IMR-90 (cell line): ENCODE measurements around the gene ARHGAP23. TPM values are rescaled to one million over a fixed set of nuclear protein-coding genes. Genes with fewer than 3 reads are reported as not detected.

Experiments used
- ATAC-seq: fragments of 200-7000 bp; cut with Tn5 transposase; 2 replicates; pipeline ENCODE4 v1.9.1; 2020; ENCODE audit warnings: low read depth, mild to moderate bottlenecking, moderate library complexity
- BruUV-seq: library from RNA; stranded (reverse); fragments of 400-500 nt; replicated peaks from 2 replicates; lab custom pipeline; 2021; lab: Mats Ljungman, UMichigan
- CTCF ChIA-PET: fragments of 300-600 bp; formaldehyde crosslinking; extraction: SDS; loops from one replicate; lab custom pipeline; 2021; ENCODE audit warnings: antibody characterized with exemption; lab: Yijun Ruan, JAX
- POLR2A ChIA-PET: fragments of 300-600 bp; sonication (Branson Sonifier 250); formaldehyde crosslinking; loops from one replicate; lab custom pipeline; 2022; ENCODE audit warnings: antibody characterized with exemption; ENCODE audit not compliant: unreplicated experiment; lab: Charles Lee
- DNase-seq: peaks from one replicate; pipeline ENCODE4 v3.0.0; 2013
- H2AFZ ChIP-seq: replicated peaks from 2 replicates; pipeline ENCODE3; 2013; ENCODE audit warnings: low read length, mild to moderate bottlenecking; ENCODE audit not compliant: poor library complexity
- H2AK5ac ChIP-seq: 2 replicates; pipeline ENCODE4 v1.6.1; 2013; ENCODE audit warnings: low read depth, low read length, inconsistent platforms
- H2AK9ac ChIP-seq: replicated peaks from 2 replicates; pipeline ENCODE3; 2013; ENCODE audit warnings: mild to moderate bottlenecking, low read depth, low read length, moderate library complexity; ENCODE audit not compliant: poor library complexity
- H2BK120ac ChIP-seq: 2 replicates; pipeline ENCODE4 v1.6.1; 2013; ENCODE audit warnings: low read depth, low read length, inconsistent platforms
- H2BK15ac ChIP-seq: 3 replicates; pipeline ENCODE4 v1.6.1; 2013; ENCODE audit warnings: low read depth, low read length, inconsistent platforms
- H2BK20ac ChIP-seq: 2 replicates; pipeline ENCODE4 v1.6.1; 2013; ENCODE audit warnings: low read depth, mild to moderate bottlenecking, inconsistent platforms, low read length, moderate library complexity
- H2BK5ac ChIP-seq: 2 replicates; pipeline ENCODE4 v1.6.1; 2013; ENCODE audit warnings: mild to moderate bottlenecking, low read depth, low read length, inconsistent platforms; ENCODE audit not compliant: poor library complexity, severe bottlenecking
- H3K14ac ChIP-seq: replicated peaks from 2 replicates; pipeline ENCODE4 v1.6.1; 2013; ENCODE audit warnings: low read depth, low read length, inconsistent platforms
- H3K18ac ChIP-seq: 2 replicates; pipeline ENCODE4 v1.6.1; 2013; ENCODE audit warnings: low read depth, low read length, control low read depth
- H3K23ac ChIP-seq: 2 replicates; pipeline ENCODE4 v1.6.1; 2013; ENCODE audit warnings: low read depth, low read length, inconsistent platforms
- H3K27ac ChIP-seq: 2 replicates; pipeline ENCODE4 v1.5.1; 2013; ENCODE audit warnings: mild to moderate bottlenecking, control low read depth, low read length; ENCODE audit not compliant: insufficient read depth
- H3K27me3 ChIP-seq: 2 replicates; pipeline ENCODE4 v1.6.1; 2013; ENCODE audit warnings: low read length; ENCODE audit not compliant: control insufficient read depth, insufficient read depth
- H3K36me3 ChIP-seq: 2 replicates; pipeline ENCODE4 v1.6.1; 2013; ENCODE audit warnings: low read length, mixed read lengths; ENCODE audit not compliant: control insufficient read depth, insufficient read depth
- H3K4ac ChIP-seq: 2 replicates; pipeline ENCODE4 v1.6.1; 2013; ENCODE audit warnings: low read depth, low read length, inconsistent platforms
- H3K4me1 ChIP-seq: 2 replicates; pipeline ENCODE4 v1.6.1; 2013; ENCODE audit warnings: low read length, mixed read lengths; ENCODE audit not compliant: control insufficient read depth, insufficient read depth
- H3K4me2 ChIP-seq: 2 replicates; pipeline ENCODE4 v1.6.1; 2013; ENCODE audit warnings: low read depth, mild to moderate bottlenecking, control low read depth, low read length, moderate library complexity
- H3K4me3 ChIP-seq: 2 replicates; pipeline ENCODE4 v1.5.1; 2013; ENCODE audit warnings: low read depth, mild to moderate bottlenecking, control low read depth, low read length, moderate library complexity; ENCODE audit not compliant: insufficient read depth
- H3K56ac ChIP-seq: 2 replicates; pipeline ENCODE4 v1.6.1; 2013; ENCODE audit warnings: low read length, inconsistent platforms; ENCODE audit not compliant: insufficient read depth; ENCODE audit errors: extremely low read depth
- H3K79me1 ChIP-seq, 2 experiments: 2 replicates each; pipeline ENCODE4 v1.6.1; 2013; ENCODE audit warnings: low read length in 2 of 2, inconsistent platforms in 1 of 2, low read depth in 1 of 2
- H3K9ac ChIP-seq: 2 replicates; pipeline ENCODE4 v1.6.1; 2013; ENCODE audit warnings: low read depth, low read length, control low read depth
- H3K9me1 ChIP-seq: 2 replicates; pipeline ENCODE4 v1.6.1; 2013; ENCODE audit warnings: low read length, inconsistent platforms; ENCODE audit not compliant: insufficient read depth
- H3K9me3 ChIP-seq: 2 replicates; pipeline ENCODE4 v1.6.1; 2013; ENCODE audit warnings: low read length; ENCODE audit not compliant: control insufficient read depth, insufficient read depth
- H4K20me1 ChIP-seq: 2 replicates; pipeline ENCODE4 v1.6.1; 2013; ENCODE audit warnings: low read length, inconsistent platforms; ENCODE audit not compliant: insufficient read depth
- H4K5ac ChIP-seq: 2 replicates; pipeline ENCODE4 v1.6.1; 2013; ENCODE audit warnings: mild to moderate bottlenecking, low read depth, low read length, control low read depth
- H4K8ac ChIP-seq, 2 experiments: 2 replicates each; pipeline ENCODE4 v1.6.1; 2013; ENCODE audit warnings: low read depth in 2 of 2, low read length in 2 of 2, control low read depth in 1 of 2, inconsistent platforms in 1 of 2
- H4K91ac ChIP-seq: 2 replicates; pipeline ENCODE4 v1.6.1; 2013; ENCODE audit warnings: low read depth, low read length, inconsistent platforms; ENCODE audit not compliant: insufficient read depth
- NFE2L2 ChIP-seq: fragments of 150-350 bp; IDR thresholded peaks from 2 replicates; pipeline ENCODE4 v1.6.1; 2016; ENCODE audit warnings: low read depth, mild to moderate bottlenecking, low read length
- RAD21 ChIP-seq: IDR thresholded peaks from 2 replicates; pipeline ENCODE4 v1.6.1; 2012; ENCODE audit warnings: low read length, improper control_type of control experiment
- WGBS, 2 experiments: methylation state at CpG; one replicate each; pipeline versions ENCODE4 v1.1.5 to v1.1.7; 2013; ENCODE audit warnings: missing lambda C conversion rate in 2 of 2; ENCODE audit not compliant: insufficient read length in 1 of 2; ENCODE audit errors: extremely low coverage in 2 of 2; 5-methylcytosine and 5-hydroxymethylcytosine counted together
- dilution Hi-C: fragments of 300-500 bp; cut with HindIII; formaldehyde crosslinking; loops from one replicate; pipeline ENCODE4 v1.14.3; 2018; ENCODE audit warnings: low sequenced_read_pairs; ENCODE audit not compliant: unreplicated experiment
- in situ Hi-C: fragments of 300-500 bp; cut with MboI; formaldehyde crosslinking; loops from 3 replicates; pipeline ENCODE4 v1.14.3; 2019; ENCODE audit warnings: low sequenced_read_pairs, inconsistent platforms, mixed read lengths
- intact Hi-C: fragments of 100-400 bp; cut with micrococcal nuclease; formaldehyde crosslinking; loops from 2 replicates; pipeline ENCODE4 v1.10.0; 2022
- polyA plus RNA-seq, 3 experiments: library from polyadenylated mRNA; depleted of rRNA; stranded (reverse); fragments of >200 nt; gene quantifications; 2 replicates each; pipeline ENCODE4 v1.2.3, GENCODE V29; 2012; ENCODE audit warnings: low replicate concordance in 1 of 3
- total RNA-seq: library from RNA; depleted of rRNA; stranded (reverse); fragments of >200 nt; gene quantifications from 2 replicates; pipeline ENCODE4 v1.2.3, GENCODE V29; 2012

ARHGAP23 gene
- total and polyA plus RNA-seq, 2 of the 4 experiments (the other 2 are of a cell fraction) = 9.3 to 43.3 TPM

- Histone ChIP-seq H4K8ac (no peak overlapping the region), H3K9me1 (0 out of 2 replicates have a peak, but pooled peaks cover 2% of the 10 kb centered on the region), H3K56ac (no peak overlapping the region), H3K14ac (no peak overlapping the region), H4K20me1 (peaks cover 8% of the 10 kb centered on the region; the same call in 1 of the 2 replicates), H4K91ac (no peak overlapping the region), H3K9me3 (peaks cover 6% of the 10 kb centered on the region; the same call in 1 of the 2 replicates), H3K79me1 (no peaks in the 10 kb centered on the region), H2BK5ac (no peak overlapping the region), H3K27ac (no peak overlapping the region), H2AK9ac (no peak overlapping the region), H2BK120ac (no peak overlapping the region), H3K4me2 (no peak overlapping the region), H2AFZ (no peak overlapping the region), H4K5ac (no peak overlapping the region), H3K4ac (no peak overlapping the region), H3K27me3 (peaks cover 71% of the 10 kb centered on the region), H3K4me3 (no peak overlapping the region), H3K23ac (no peak overlapping the region), H3K4me1 (peaks cover 2% of the 10 kb centered on the region; the same call in 1 of the 2 replicates), H3K36me3 (no peaks in the 10 kb centered on the region), H2BK15ac (no peak overlapping the region), H2BK20ac (no peak overlapping the region), H3K9ac (no peak overlapping the region), H3K18ac (no peak overlapping the region), H2AK5ac (no peak overlapping the region)
- no TSS peak for BruUV-seq
- dilution Hi-C loops = no loop called here
- in situ Hi-C loops = loop anchor here (10.0 kb wide), 1 partner anchor 105 kb away; no protein-coding TSS in a partner anchor
- ATAC-seq (no peak), DNase-seq (no peak)
- ChIA-PET POLR2A (no interaction called here), CTCF (no interaction called here)
- no peak for TF ChIP-seq NFE2L2
- no peak for TF ChIP-seq RAD21
- intact Hi-C loops = no loop called here
- WGBS, 2 experiments = no CpG with 5 or more reads among the region's 6 CpGs
Observed at GRCh38 chr17:38559880-38560230, 131.6 kb downstream of the ARHGAP23 start.
